ENCODE results near the gene LRRIQ1.
"Not testable (repeated sequence)": the region's sequence is repeated elsewhere in the genome, so short reads cannot be mapped to it uniquely, and the experiment has no call there.

Gene LRRIQ1

DNA sequence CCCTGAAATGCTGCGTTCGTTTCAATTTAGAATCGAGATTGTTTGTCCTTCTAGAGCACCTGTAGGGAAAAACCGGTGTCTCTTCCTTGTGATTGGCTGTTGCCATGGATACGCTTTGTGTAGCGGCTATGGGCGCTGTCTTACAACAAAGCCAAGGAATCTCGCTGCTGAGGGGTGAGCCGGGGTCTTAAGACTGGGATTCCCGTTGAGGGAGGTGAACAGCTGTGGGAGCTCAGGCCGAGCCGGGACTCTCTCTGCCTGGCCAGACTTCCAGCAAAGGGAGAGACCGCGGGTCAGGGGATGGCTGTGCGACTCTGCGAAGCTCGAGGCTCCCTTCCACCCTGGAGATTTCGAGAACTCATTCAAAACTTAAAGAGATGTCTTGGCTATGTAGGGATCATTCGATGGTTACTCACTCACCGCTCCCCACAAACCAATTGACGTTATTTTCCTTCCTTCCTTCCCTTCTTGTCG lies at the start of gene LRRIQ1, which contains the start of gene TSPAN19:
TSS of gene LRRIQ1 (plus strand) at position 118 of the 474 bp plus-strand sequence. CDS start 1,826 bp downstream, outside the sequence.
TSS of gene TSPAN19 (minus strand) at position 44 of the 474 bp plus-strand sequence. CDS start 6,331 bp downstream, outside the sequence.
- no peak for DNase-seq

- DNase-seq: no peak
These were observed 49.6 kb upstream of the LRRIQ1 start for GRCh38 chr12:84986586-84986985.

GRCh38 chr12:84994426-84994825 lies 41.7 kb upstream of the LRRIQ1 start:
- no peak for DNase-seq

DNA sequence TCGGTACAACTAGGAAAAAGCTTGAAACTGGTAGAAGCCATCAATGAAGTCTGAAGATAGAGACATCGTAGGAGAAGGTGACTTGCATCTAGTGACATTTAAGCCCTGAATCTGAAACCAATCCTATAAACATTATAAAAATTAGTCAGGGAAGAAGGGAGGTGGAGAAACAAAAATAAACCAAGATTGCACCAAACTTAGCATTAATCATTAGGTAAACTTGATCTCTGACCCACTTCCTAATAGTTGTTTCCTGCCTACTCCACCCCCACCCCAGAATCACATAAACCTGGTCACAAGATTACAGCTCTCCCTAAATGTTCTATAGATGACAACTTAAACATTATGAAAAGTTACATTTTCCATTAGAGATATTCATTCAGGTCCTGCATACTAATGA lies 40.5 kb upstream of the LRRIQ1 start:
- DNase-seq: no peak

- no peak for DNase-seq
These were observed 39.4 kb upstream of the LRRIQ1 start for GRCh38 chr12:84996759-84997158.

GRCh38 chr12:84998341-84998740 lies 37.8 kb upstream of the LRRIQ1 start:
- no peak for DNase-seq

- DNase-seq: no peak
These were observed 35.4 kb upstream of the LRRIQ1 start for GRCh38 chr12:85000729-85001128.

- DNase-seq: no peak
These were observed 33.3 kb upstream of the LRRIQ1 start for GRCh38 chr12:85002778-85003296.

DNA sequence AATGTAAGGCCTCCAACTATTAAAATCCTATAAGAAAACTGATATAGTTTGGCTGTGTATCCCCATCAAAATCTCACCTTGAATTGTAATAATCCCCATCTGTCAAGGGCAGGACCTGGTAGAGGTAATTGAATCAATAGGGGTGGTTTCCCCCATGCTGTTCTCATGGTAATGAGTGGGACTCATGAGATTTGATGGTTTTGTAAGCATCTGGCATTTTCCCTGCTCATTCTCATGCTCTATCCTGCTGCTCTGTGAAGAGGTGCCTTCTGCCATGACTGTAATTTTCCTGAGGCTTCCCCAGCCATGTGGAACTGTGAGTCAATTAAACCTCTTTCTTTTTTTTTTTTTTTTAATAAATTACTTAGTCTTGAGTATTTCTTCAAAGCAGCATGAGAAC lies 31.9 kb upstream of the LRRIQ1 start:
- no peak for DNase-seq

DNA sequence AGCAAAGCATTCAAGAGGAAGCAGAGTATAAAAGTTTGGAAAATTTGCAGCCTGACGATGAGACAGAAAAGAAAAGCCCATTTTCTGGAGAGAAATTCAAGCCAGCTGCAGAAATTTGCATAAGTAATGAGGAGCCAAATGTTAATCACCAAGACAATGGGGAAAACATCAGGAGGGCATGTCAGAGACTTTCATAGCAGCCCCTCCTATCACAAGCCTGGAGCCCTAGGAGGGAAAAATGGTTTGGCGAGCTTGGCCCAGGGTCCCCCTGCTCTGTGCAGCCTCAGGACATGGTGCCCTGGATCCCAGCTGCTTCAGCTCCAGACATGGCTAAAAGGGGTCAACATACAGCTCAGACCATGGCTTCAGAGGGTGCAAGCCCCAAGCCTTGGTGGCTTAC lies 31.1 kb upstream of the LRRIQ1 start:
- DNase-seq: not testable (repeated sequence)

- no peak for DNase-seq
These were observed 30.5 kb upstream of the LRRIQ1 start for GRCh38 chr12:85005615-85006014.

DNA sequence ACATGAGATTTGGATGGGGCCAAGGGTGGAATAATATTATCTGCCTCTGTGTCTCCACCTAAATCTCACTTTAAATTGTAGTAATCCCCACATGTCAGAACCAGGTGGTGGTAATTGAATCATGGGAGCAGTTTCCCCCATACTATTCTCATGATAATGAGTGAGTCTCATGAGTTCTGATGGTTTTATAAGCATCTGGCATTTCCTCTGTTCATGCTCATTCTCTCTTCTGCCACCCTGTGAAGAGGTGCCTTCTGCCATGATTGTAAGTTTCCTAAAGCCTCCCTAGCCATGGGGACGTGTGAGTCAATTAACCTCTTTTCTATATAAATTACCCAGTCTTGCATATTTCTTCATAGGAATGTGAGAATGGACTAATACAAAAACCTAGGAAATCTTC lies 29.9 kb upstream of the LRRIQ1 start:
- no peak for DNase-seq

DNA sequence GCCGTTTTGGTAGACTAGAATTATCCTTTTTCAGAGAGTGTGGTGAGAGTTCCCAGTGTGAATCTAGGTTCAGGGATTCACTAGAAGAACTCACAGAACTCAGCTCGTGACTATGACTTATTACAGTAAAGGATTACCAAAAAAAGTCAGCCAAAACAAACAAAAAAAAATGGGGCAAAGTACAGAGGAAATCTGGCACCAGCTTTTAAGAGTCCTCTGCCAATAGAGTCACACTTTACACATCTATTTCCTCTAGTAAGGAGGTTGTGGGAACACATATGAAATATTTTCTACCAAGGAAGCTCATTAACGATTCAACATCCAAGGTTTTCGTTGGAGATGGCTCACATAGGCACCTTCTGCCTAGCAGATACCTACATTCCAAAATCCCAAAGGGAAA lies 28.3 kb upstream of the LRRIQ1 start:
- no peak for DNase-seq

- DNase-seq: no peak
These were observed 19.7 kb upstream of the LRRIQ1 start for GRCh38 chr12:85016413-85016812.

- DNase-seq: no peak
These were observed 19.0 kb upstream of the LRRIQ1 start for GRCh38 chr12:85017133-85017532.

DNA sequence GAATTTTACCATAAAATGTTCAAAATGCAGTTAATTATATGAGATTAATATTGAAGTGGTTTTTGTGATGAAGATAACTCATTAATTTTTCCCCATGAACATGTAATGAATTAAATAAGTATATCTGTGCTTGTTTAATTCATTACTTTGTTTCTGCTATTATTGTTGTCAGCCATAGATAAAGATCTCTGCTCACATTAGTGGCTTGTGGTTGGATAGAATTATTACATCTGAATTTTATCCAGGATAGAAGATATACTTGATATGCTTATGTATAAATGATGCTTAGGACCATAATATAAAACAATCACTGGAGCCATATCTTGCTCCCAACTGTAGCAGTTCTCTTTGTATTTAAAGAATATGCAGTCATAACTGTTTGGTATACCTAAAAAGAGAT lies 18.5 kb upstream of the LRRIQ1 start:
- no peak for DNase-seq

DNA sequence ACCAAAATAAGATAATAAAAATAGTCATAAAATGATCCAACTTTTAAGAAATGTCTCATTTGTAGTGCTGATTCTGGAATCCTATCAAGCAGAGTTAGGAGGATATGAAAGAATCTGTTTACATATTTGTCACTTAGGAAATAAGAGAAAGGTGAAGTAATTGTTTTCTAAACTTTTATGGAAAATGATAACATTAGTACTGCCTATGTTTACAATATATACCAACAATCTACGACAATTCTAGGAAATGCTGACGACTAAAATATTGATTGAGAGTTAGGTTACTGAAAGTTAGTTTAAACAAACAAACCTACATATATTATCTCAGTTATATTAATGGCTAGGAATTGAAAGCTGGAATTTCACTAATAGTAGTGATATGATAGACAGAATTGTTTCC lies 18.1 kb upstream of the LRRIQ1 start:
- no peak for DNase-seq

- no peak for DNase-seq
These were observed 6.7 kb upstream of the LRRIQ1 start for GRCh38 chr12:85029456-85029855.

GRCh38 chr12:85036733-85037132 lies 582 bp downstream of the LRRIQ1 start:
- DNase-seq: no peak

DNA sequence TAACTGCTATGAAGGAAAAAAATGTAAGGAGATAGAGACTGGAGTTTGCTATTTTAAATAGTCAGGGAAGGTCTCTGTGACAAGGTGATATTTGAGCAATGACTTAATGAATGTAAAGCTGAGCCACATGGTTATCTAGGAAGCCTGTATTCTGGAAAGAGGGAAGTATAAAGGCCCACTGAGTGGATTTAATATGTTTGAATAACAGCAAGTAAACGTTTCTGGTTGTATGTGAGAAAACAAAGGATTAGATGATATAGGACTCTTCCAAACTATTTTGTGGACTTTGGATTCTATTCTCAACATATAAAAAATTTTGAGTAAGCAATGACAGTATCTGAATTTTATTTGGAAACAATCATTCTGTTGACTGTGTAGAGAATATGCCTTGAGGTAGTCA lies 5.2 kb downstream of the LRRIQ1 start:
- no peak for DNase-seq

- no peak for DNase-seq
These were observed 7.7 kb downstream of the LRRIQ1 start for GRCh38 chr12:85043829-85044228.

- DNase-seq: no peak
These were observed 21.3 kb downstream of the LRRIQ1 start for GRCh38 chr12:85057370-85057963.

DNA sequence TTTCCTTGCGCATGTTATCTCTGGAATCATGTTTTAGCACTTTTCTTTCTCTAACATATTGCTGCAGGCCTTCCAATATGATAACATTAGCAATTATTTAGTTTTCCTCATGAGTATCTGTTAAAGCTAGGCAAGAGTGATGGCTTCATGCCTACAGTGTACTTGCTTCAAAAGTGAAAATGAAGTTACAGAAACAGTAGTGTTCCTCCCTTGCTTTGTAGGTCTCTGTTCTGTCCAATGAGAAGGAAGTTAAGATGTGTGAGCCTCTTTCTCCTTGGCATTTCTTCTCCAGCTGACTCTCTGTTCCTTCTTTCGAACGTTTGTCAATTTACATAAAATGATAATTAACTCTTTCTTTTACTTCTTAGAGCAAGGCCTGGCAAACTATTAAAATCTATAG lies 22.2 kb downstream of the LRRIQ1 start:
- no peak for DNase-seq

DNA sequence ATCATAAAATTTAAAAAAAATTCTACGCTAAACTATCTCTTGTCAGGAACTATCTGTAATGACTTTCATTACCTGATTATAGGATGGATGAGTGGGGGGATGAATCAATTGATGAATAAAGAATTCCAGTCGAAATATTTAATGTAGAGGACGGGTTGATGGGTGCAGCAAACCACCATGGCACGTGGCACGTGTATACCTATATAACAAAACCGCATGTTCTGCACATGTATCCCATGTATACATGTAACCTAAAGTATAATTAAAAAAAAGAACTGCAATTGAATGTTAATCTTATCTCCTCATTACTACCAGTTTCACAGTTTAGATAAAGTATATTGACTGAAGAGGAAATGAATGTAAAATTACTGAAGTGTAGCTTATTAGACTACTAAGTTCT lies 23.4 kb downstream of the LRRIQ1 start:
- DNase-seq: no peak

GRCh38 chr12:85060916-85061315 lies 24.8 kb downstream of the LRRIQ1 start:
- no peak for DNase-seq
